ENCODE data around the gene PSORS1C1.

Gene PSORS1C1

DNA sequence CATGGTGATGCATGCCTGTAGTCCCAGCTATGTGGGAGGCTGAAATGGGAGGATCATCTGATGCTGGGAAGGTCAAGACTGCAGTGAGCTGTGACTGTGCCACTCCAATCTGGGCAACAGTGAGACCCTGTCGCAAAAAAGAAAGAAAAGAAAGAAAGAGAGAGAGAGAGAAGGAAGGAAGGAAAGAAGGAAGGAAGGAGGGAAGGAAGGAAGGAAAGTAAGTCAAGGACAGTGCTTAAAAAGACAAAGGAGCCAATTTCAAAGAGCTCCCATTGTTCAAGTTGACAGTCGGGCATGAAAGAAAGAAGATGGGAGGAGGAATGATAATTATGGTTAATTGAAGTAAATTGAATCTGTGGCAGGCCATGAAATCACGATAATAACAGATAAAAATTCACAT, 18.4 kb upstream of the PSORS1C1 start:
- no peak for DNase-seq (ENCODE audit: low read depth in 2 of 2)

DNA sequence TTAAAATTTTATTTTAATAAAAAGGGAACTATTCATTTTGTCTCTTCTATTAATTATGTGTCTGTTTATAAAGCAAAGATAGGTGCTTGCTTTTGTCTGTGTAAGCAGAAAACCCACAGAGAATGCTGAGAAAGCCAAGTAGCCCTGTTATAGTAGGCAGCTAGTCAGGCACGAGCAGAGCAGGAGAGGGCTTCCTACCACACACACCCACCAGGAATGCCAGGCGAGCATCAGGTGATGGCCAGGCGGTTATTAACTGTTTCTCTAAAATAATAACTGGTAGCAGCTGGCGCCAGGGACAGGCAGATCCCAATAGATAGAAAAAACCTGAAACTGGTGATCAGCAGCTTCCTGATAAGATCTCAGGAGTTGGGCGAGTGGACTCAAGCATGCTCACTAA, 17.9 kb upstream of the PSORS1C1 start:
- DNase-seq (ENCODE audit: low read depth in 2 of 2), result no peak

DNA sequence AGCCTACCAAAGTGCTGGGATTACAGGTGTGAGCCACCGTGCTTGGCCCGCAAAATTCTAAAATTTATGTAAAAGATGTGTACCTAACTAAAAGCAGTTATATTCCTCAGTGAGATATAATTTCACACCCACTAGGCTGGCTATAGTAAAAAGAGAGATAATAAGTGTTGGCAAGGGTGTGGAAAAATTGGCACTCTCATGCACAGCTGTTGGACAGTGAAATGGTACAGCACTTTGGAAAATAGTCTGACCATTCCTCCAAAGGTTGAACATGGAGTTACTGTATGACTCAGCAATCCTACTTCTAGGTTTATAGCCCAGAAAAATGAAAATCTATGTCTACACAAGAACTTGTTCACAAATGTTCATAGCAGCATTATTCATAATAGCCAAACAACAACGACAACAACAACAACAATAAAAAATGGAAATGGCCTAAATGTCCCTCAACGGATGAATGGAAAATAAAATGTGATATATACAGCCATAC, 16.1 kb upstream of the PSORS1C1 start:
- DNase-seq (ENCODE audit: low read depth in 2 of 2), result no peak

DNA sequence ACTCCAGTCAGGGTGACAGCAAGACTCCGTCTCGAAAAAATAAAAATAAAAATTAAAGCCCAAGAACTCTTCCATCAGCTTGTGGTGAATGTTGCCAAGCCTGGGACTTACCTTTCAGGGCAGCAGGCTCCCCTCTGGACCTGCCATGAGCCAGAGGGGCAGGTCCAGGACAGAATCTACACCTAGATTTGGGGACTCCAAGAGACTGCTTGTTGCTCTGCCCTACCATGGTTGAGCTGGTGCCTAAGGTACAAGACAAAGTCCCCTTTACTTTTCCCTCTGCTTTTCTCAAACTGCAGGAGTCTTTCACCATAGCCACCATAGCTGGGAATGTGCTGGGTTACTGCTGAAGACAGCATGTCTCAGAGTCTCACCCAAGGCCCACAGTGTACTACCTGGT, 11.5 kb upstream of the PSORS1C1 start:
- no peak for DNase-seq (ENCODE audit: low read depth in 2 of 2)

DNA sequence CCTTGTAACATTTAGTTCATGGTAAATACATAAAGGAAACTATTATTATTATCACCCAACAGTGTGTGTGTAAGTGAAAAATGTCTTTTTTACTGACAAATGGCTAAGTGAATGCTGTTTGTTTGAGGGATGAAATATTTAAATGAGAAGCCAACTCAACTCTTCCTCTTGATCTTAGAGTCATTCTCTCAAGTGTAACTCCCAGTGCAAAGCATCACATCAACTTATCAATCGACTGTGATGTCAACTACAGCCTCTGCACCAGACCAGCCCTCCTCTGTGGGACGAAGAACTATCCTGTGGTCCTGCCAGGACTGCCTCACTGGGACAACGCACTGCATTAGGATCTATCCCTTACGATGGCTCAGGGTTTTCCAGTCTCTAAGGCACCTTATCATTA, 7.5 kb upstream of the PSORS1C1 start:
- no peak for DNase-seq (ENCODE audit: low read depth in 2 of 2)

DNA sequence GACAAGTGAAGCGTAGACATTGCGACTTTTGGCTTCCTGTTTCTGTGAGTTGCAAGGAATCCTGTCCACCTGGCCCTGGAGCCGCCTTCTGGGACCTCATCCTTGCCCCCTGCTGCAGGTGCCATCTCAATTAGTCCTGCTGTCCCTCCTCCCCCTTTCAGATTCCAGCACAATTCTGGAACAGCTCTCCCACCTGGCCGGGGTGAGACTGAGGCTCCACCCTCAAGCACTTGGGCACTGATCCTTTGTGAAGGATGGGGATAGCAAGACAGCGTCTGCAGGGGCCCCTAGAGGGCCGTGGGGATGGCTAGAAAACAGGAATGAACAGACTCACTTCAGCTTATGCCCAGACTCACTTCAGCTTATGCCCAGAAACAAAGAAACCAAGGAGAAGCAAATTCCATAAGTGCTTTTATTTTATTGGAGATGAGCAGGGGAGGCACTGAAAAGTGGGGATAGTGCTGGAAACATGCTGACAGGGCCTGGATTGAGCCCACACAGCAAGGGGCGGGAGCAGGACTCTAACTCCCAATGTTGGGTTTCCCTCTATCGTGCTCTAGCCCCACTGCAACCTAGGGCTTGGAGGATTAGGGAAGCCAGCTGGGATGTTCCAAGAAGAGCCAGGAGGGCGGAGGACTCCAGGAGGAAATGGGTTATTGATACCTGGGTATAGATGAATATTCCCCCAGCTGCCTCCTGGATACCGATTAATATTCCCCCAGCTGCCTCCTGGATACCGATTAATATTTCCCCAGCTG, 3.6 kb upstream of the PSORS1C1 start:
- no peak for DNase-seq (ENCODE audit: low read depth in 2 of 2)

DNA sequence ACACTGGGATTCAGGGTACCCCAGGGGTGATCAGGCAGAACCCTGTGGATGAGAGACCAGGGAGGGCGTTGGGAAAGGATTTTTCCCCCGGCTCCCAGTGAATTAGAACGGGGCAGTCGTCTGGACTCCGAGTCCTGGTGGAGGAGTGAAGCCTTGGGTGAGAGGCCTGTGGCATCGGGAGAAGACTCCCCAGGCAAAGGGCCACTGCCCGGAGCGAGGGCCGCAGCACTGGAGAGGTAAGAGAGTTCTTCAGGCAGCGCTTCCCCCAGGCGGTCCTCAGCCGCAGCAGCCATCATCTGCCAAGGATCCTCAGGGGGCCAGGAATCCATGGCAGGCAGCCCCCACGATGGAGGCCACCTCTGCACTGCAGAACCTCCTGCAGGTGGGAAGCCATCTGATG, 2.9 kb upstream of the PSORS1C1 start:
- no peak for DNase-seq (ENCODE audit: low read depth in 2 of 2)

DNA sequence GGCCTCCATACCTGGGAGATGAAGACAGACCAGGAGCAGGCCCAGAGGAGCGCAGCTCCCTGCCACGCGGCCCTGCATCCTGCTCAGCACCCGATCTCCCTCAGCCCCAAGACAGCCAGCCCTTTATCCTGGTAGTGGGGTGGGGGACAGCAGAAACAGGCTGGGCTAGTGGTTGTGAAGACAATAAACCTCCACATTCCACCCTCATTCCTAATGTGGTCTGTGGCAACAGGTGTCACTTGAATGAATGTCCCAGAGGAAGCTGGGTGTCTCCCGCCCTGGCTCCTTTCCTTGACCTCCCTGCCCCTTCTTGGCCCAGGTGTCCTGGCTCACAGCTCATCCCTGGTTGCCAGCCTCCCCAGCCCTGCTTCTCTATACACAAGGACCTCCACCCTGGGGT, 2.1 kb upstream of the PSORS1C1 start, which contains the start of gene C6orf15:
Gene C6orf15, minus strand, starts transcription at position 98 of the 400 bp plus-strand sequence. Its CDS starts 20 bp downstream, at position 78.
- no peak for DNase-seq (ENCODE audit: low read depth in 2 of 2)

DNA sequence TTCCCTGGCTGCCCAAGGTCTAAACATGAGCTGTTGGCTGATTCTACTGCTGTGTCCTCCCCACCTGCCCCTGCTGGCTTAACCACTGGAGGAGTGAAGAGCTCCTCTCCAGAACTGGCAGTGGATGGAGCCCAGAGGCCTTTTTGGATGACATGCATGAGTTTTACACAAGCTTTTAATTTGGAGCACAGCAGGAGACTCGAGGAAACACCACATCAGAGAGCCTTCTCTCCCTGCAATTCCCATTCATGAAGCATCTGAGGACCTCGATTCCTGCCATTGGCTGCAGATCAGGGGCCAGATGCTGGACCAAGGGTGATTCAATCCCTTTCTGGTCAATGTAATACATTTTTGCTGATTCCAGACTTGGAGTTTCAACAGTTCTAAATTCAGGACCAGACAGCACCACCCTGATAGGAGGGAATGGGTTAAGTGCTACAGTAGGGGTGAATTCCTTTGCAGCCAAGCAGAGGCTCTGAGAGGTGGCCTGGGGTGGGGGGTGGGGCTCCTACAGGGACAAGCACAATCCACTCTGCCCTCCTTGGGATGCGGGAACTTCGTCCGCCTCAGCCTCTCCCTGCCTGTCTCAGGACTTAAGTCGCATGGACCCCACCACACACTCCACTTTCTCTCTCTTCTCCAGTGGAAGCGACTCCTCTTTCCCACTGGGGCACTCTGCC, 599 bp upstream of the PSORS1C1 start:
- DNase-seq (ENCODE audit: low read depth in 2 of 2), result no peak

DNA sequence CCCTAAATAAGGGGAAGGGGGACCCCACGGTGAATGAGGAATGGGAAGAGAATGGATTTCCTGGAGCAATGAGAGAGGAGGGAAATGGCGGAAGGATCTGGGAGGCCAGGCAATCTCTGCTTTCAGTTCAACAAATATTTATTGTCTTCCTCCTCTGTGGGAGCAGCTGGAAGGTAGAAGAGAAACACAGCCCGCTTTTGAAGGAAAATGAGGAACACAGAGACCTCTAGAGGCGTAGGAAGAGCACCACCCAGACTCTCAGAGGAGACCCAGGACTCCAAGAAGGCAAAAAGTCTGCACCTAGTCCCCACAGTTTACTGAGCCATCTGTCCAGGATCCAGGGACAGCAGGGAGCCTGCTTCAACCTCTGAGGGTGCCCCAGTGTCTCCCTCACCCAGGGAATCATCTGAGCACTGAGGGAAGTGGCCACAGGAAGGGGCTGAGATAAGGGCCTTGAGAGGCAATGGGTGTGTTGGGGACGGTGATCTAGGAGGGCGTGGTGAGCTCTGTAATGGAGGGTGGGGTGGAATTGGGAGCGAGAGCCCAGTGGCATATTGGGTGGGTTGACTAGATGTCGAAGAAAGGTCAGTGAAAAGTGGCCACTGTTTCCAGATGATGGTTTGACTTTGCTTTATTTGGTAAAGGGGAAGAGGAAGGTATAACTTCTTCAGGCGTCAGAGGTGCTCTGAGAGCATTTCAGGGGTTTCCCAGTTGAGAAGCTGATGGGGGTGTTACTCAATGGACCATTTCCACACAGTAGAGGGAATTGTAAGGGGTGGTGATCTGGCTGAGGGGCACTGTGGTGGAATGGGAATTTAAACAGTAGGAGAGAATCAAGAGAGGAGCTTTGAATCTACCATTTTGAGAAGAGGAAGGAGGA, 610 bp downstream of the PSORS1C1 start:
- DNase-seq (ENCODE audit: low read depth in 2 of 2), result no peak

DNA sequence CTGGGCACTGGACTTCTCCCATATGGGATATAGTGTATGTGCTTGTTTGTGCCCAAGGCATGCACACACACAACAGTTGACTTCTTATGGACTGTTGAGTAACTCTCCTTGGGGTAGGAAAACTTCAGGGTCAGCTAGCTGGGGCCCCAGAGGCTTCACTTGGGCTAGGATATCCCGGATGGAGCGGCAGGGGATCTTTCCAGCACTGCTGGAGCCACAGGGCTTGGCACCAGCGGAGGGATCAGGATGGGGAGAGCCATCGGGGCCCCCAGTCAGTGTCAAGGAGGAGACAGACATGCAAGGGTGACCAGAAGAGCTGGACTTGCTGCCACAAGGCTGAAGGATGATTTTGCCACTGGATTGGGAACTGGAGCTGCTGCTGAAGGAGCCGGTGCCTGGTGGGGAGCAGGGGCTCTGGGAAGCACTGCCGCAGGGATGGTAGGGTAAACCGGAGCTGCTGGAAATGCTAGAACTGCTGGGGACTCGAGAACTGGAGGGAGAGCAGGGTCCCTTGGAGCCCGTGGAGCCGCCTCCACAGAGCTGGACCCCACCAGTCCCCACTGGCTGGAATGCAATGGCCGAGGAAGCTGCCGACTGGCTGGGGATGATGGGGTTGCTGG, 1.5 kb downstream of the PSORS1C1 start:
- no peak for DNase-seq (ENCODE audit: low read depth in 2 of 2)

DNA sequence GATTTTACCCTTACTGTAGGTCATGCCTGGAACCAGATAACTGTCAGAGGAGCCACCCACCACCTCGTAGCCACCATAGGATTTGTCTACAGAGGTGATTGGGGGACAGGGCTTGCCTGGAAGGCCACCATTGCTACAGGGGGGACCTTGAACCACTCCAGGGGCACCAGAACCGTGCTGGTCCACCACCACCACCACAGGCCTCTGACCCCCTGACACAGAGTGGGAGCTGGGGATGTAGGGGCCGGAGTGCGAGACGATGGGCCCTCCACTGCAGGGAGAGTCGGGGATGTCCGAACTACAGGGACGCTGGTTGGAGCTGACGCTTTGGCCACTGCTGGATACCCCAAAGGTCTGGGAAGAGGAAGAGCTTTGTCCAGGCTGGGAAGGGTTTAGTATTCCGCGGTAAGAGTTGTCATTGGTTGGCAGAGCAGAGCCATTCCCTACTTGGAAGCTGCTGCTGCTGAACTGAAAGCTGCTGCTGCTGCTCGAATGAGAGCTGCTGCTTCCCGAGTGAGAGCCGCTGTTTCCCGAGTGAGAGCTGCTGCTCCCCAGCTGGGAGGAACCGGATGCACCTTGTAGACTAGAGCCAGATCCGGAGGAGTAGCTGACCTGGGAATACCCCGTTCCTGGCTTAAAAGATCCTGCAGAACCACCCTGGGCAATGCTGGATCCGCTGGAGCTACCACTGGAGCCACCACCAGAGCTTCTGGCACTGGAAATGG, 2.2 kb downstream of the PSORS1C1 start:
- DNase-seq (ENCODE audit: low read depth in 2 of 2), result no peak

DNA sequence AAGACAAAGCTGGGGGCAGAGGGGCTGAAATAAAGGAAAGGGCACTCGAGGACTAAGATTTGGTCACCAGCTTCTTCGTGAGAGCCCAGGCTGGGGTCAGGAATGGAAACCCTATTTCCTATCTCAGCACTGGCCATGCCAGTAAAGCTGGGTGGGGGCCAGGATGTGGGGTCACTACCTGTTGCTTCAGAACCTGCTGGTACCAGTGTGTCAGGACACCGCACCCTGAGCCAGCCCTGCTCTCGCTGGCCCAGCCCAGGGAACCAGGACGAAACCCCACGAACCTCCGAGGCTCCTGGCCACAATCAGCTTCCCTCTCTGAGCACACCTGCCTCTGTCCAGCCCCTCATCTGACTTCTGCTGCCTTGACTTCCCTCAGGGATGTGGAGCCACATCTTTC, 3.6 kb downstream of the PSORS1C1 start:
- DNase-seq (ENCODE audit: low read depth in 2 of 2), result no peak

DNA sequence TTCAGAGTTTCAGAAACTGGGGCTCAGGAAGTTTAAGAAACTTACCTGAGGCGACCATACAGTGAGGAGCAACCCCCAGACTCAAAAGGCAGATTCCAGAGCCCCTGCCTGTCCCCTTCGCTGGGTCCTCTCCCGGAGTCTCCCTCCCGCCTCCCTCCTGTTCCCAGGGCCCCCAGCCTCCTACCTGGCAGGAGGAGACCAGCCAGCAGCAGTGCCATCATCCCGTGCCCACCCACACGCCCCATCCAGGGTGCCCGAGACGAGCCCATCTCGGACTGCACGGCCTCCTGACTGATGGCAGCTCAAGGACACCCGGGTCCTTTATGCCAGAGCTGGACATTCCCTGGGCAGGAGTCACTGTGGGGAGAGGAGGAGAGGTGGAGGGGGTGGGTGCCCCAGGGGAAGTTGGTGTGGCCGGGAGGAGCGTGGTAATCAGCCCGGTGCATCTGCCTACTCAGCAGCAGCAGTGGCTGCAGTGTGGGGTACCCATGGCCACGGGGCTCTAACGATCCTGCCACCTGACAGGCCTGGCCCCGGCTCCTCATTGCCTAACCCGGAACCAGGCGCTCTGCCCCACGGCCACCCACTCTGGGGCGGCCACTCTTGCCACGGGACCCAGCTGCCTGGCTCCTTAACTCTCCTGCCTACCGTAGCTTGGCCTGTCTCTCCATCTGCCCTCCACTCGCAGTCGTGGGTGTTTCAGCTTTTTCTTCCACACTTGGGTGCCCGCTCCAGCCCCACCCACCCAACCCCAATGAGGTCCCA, 5.7 kb downstream of the PSORS1C1 start, which contains the start of gene CDSN:
Gene CDSN, minus strand, starts transcription at position 296 of the 765 bp plus-strand sequence. Its CDS starts 27 bp downstream, at position 269.
- DNase-seq (ENCODE audit: low read depth in 2 of 2), result no peak

DNA sequence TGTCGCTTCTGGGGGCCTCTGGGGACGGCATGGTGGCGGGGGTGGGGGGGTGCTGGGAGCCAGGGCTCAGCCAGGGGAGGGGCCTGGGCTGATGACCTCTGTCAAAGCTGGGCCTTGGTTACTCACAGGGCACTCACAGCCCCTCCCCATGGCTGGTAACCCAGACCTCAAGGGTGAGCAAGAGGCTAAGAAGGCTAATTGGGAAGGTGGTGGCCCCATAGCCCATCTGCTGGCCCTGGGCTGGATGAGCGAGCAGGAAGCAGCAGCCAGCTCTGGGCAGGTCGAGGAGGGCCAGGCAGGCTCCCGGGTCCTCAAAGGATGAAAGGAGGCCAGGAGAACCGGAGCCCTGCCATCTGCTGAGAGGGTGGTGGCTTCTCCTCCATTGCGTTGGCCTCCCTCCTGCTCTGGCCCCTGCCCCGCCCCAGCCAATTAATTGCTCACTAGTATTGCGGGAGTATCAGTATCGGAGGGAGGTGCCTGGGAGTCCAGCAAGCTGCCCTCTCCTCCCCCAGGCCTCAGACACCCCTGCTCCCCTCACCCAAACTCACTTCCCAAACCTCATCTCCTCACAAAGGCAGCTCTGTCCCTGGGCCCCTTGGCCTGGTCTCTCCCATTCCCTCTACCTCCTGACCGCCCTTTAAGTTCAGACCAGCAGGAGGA, 6.7 kb downstream of the PSORS1C1 start:
- DNase-seq (ENCODE audit: low read depth in 2 of 2), result no peak

DNA sequence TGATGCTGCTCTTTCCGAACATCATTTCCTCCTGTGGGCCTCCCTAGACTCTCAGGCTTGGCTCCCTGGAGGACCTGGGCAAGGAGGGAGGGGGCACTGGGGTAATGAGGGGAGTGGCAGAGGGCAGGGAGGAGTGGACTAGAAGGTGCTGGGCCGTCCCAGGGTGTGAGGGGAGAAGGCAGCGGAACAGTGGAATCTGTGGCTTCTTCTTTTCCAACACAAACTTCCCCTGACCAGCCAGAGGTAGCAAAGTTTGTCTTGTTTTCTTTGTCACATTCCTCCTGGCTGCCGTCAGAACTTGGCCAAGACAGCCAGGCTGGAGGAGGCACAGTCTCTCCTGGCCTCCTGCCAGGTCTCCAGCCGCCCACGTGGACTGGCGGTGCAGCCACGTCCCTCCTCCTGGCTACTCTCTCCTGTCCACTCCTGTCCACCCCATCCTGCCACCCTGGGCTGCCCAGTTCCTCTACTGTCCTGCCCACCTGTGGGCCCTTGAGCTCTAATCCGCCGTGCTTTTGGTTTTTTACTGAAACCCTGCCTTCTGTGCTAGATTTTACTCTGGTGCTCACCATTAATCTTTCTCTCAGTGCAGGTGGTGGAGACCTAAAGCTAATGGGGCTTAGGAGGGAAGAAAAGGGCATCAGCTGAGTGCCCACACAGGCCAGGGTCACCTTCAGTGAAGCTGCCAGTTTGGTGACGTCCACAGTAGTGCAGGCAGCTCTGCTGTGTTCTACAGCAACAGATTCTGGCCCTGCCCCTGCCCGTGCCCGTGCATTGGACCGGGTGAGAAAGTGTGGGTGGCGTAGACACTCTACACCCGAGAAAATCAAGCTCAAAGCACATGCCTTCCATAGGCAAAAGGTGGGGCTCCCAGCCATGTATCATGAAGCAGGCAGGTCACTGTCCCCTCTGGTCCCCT, 8.4 kb downstream of the PSORS1C1 start:
- no peak for DNase-seq (ENCODE audit: low read depth in 2 of 2)

DNA sequence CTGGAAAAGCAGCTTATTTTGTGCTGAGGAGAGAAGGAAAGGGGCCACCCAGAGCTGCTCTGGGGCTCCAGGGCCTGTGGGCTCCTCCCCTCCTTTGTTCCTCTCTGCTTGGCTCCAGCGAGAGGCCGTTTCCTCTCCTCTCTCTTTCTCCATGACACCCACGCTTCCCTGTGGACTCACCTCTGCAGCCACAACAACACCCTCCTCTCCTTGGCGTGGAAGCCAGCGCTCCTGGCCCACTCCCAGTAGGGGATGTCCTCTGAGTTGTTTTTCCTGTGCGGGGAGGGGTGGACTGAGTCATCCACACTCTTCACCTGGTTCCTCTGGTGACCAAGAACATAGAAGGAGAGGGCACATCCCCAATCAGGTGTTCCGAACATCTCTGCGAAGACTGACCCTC, 10.6 kb downstream of the PSORS1C1 start:
- DNase-seq (ENCODE audit: low read depth in 2 of 2), result no peak

DNA sequence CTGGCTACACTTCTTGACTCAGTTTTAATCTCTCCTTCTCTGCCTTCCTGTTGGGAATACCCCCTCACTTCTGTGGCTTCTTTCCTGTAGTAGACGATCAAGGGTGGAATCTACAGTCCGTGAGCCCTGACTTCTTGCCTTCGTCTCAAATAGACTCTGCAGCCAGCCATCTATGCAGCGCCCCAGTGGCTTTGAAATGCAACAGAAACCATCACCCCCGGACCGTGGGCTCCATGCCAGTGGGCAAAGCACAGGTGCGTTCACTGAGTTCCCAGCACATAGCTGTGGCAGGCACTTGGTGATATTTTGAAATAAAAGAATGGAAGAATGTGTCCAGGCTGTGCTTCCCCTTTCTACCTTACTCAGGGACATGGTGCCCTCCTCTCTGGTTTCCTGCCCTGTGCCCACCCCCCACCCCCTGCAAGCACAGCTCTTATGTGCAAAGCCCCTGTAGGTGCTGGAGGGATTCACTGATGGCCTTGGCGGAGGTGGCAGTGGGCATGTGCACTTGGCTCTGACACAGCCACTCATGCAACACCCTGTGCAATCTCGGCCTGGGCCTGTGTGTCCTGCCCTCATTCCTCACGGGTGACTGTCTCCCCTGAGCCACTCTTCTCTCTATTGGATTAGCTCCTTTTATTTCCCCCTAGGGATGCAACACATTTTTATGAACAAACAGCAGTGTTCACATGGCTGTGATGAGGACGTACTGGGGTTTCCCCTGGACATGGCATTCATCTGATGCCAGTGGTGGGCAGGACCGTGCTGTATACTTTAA, 11.2 kb downstream of the PSORS1C1 start:
- DNase-seq (ENCODE audit: low read depth in 2 of 2), result no peak

Data from activated CD8-positive, alpha-beta memory T cell treated with anti-CD3 and anti-CD28 coated beads for 4 hours (primary cell).